Measurements from ENCODE around the gene OR2H1.

The OR2H1 gene

GRCh38 chr6:29510202-29510601, 53.2 kb downstream of the OR2H1 start:
- DNase-seq (ENCODE audit: low read depth in 2 of 2), result no peak

- DNase-seq (ENCODE audit: low read depth in 2 of 2), result no peak
Observed at GRCh38 chr6:29510746-29511300, 53.9 kb downstream of the OR2H1 start.

All from stimulated activated CD4-positive, alpha-beta T cell treated with anti-CD3 and anti-CD28 coated beads, Interleukin-15, amount 100 ng/mL, for 48 hours (primary cell).